ENCODE results near the gene ZNF142.

ZNF142 gene

DNA sequence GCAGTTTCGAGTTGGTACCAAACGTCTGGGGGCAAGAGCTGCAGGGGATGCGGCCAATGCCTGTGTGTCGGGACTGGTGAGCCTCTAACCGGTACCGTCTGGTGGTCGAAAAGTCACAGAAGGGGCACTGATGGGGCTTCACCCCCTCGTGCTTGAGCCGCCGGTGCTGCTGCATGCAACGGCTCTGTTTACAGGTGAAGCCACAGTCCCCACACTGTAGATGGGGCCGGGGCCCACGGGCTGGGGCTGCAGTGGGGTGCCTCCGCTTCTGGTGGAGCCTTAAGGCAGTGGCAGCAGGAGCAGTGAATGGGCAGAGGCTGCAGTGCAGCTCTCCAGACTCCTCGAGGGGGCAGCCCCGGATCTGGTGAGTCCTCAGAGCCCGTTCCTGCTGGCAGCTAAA, 16.6 kb downstream of the ZNF142 start:
- Histone ChIP-seq H3K27ac (ENCODE audit: extremely low read depth, low read depth, low read length) (no peak overlapping the region), H3K36me3 (ENCODE audit: control insufficient read depth in 2 of 2, insufficient read depth in 1 of 2, low read length in 2 of 2) (peaks cover 36 to 92% of the 10 kb centered on the region in 2 experiments), H3K4me1 (ENCODE audit: control insufficient read depth, insufficient read depth, low read length) (no peaks in the 10 kb centered on the region), H3K4me3 (ENCODE audit: low read depth, low read length) (no peak overlapping the region), H3K9me3 (ENCODE audit: control insufficient read depth, insufficient read depth, low read depth, low read length) (no peaks in the 10 kb centered on the region)
- ChIA-PET POLR2A (interaction anchor here (1.1 kb wide), 1 partner anchor 11 kb away, joined by 3 read pairs; no protein-coding TSS in a partner anchor), CTCF (no interaction called here)
- TF ChIP-seq HOXA7 (CRISPR knock-in tag; IDR thresholded peaks at IDR 0.05; ENCODE audit: borderline replicate concordance) (no peak), ZNF214 (tag by site-specific recombination; IDR thresholded peaks at IDR 0.05; ENCODE audit: borderline replicate concordance) (no peak), ZNF16 (tag by site-specific recombination; IDR thresholded peaks at IDR 0.05; ENCODE audit: low read depth) (no peak), ZBTB8A (tag by site-specific recombination; IDR thresholded peaks at IDR 0.05) (no peak), ZNF501 (tag by site-specific recombination; IDR thresholded peaks at IDR 0.05) (no peak), ZNF202 (tag by site-specific recombination; IDR thresholded peaks at IDR 0.05; ENCODE audit: borderline replicate concordance) (no peak), ZNF394 (tag by site-specific recombination; IDR thresholded peaks at IDR 0.05; ENCODE audit: borderline replicate concordance) (no peak), OSR2 (tag by site-specific recombination; IDR thresholded peaks at IDR 0.05) (no peak), ZNF555 (tag by site-specific recombination; conservative IDR thresholded peaks at IDR 0.05) (no peak), ZNF211 (tag by site-specific recombination; IDR thresholded peaks at IDR 0.05; ENCODE audit: low read depth) (no peak), ZNF175 (tag by site-specific recombination; IDR thresholded peaks at IDR 0.05) (no peak), ZFP41 (tag by site-specific recombination; IDR thresholded peaks at IDR 0.05; ENCODE audit: borderline replicate concordance) (no peak), YY1 (tag by site-specific recombination; IDR thresholded peaks at IDR 0.05) (no peak), ZNF146 (tag by site-specific recombination; IDR thresholded peaks at IDR 0.05) (no peak)
- TF ChIP-seq, protein P1, sequence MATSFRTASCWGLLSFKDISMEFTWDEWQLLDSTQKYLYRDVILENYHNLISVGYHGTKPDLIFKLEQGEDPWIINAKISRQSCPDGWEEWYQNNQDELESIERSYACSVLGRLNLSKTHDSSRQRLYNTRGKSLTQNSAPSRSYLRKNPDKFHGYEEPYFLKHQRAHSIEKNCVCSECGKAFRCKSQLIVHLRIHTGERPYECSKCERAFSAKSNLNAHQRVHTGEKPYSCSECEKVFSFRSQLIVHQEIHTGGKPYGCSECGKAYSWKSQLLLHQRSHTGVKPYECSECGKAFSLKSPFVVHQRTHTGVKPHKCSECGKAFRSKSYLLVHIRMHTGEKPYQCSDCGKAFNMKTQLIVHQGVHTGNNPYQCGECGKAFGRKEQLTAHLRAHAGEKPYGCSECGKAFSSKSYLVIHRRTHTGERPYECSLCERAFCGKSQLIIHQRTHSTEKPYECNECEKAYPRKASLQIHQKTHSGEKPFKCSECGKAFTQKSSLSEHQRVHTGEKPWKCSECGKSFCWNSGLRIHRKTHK (tag by site-specific recombination; IDR thresholded peaks at IDR 0.05): no peak
- TF ChIP-seq, protein P2, sequence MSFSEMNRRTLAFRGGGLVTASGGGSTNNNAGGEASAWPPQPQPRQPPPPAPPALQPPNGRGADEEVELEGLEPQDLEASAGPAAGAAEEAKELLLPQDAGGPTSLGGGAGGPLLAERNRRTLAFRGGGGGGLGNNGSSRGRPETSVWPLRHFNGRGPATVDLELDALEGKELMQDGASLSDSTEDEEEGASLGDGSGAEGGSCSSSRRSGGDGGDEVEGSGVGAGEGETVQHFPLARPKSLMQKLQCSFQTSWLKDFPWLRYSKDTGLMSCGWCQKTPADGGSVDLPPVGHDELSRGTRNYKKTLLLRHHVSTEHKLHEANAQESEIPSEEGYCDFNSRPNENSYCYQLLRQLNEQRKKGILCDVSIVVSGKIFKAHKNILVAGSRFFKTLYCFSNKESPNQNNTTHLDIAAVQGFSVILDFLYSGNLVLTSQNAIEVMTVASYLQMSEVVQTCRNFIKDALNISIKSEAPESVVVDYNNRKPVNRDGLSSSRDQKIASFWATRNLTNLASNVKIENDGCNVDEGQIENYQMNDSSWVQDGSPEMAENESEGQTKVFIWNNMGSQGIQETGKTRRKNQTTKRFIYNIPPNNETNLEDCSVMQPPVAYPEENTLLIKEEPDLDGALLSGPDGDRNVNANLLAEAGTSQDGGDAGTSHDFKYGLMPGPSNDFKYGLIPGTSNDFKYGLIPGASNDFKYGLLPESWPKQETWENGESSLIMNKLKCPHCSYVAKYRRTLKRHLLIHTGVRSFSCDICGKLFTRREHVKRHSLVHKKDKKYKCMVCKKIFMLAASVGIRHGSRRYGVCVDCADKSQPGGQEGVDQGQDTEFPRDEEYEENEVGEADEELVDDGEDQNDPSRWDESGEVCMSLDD (tag by site-specific recombination; IDR thresholded peaks at IDR 0.05): no peak
- TF ChIP-seq, protein P3, sequence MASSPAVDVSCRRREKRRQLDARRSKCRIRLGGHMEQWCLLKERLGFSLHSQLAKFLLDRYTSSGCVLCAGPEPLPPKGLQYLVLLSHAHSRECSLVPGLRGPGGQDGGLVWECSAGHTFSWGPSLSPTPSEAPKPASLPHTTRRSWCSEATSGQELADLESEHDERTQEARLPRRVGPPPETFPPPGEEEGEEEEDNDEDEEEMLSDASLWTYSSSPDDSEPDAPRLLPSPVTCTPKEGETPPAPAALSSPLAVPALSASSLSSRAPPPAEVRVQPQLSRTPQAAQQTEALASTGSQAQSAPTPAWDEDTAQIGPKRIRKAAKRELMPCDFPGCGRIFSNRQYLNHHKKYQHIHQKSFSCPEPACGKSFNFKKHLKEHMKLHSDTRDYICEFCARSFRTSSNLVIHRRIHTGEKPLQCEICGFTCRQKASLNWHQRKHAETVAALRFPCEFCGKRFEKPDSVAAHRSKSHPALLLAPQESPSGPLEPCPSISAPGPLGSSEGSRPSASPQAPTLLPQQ (tag by site-specific recombination; IDR thresholded peaks at IDR 0.05): no peak
- TF ChIP-seq, protein P4, sequence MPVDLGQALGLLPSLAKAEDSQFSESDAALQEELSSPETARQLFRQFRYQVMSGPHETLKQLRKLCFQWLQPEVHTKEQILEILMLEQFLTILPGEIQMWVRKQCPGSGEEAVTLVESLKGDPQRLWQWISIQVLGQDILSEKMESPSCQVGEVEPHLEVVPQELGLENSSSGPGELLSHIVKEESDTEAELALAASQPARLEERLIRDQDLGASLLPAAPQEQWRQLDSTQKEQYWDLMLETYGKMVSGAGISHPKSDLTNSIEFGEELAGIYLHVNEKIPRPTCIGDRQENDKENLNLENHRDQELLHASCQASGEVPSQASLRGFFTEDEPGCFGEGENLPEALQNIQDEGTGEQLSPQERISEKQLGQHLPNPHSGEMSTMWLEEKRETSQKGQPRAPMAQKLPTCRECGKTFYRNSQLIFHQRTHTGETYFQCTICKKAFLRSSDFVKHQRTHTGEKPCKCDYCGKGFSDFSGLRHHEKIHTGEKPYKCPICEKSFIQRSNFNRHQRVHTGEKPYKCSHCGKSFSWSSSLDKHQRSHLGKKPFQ (tag by site-specific recombination; IDR thresholded peaks at IDR 0.05): no peak

DNA sequence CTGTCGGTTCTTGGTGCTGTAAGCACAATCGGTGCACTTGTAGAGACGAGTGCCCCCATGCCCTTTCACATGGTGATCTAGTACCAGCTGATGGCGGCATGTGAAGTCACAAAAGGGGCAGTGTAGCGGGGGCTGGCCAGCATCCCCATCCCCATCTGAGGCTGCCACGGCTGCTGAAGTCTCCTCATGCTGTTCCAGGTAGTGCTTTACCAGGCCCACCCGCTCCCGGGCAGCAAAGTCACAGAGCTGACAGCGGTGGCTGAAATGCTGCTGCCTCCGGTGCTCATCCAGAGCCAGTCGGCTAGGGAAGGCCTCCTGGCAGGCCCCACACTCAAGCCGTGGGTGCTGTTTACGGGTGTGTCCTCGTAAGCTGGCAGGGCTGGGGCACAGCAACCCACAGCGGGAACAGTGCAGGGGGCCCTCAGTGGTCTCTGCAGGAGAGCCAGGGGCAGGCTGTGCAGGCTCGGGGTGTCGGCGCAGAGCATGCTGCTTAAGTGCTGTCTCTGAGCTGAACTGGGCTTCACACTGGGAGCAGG, 17.2 kb downstream of the ZNF142 start:
- POLR2A ChIA-PET: interaction anchor here (1.1 kb wide), 1 partner anchor 11 kb away, joined by 3 read pairs; no protein-coding TSS in a partner anchor
- CTCF ChIA-PET: no interaction called here
- Histone ChIP-seq H3K27ac (ENCODE audit: extremely low read depth, low read depth, low read length) (no peak overlapping the region), H3K9me3 (ENCODE audit: control insufficient read depth, insufficient read depth, low read depth, low read length) (no peaks in the 10 kb centered on the region), H3K36me3 (ENCODE audit: control insufficient read depth in 2 of 2, insufficient read depth in 1 of 2, low read length in 2 of 2) (peaks cover 36 to 92% of the 10 kb centered on the region in 2 experiments), H3K4me3 (ENCODE audit: low read depth, low read length) (no peak overlapping the region), H3K4me1 (ENCODE audit: control insufficient read depth, insufficient read depth, low read length) (no peaks in the 10 kb centered on the region)
- TF ChIP-seq ZNF354C (tag by site-specific recombination; IDR thresholded peaks at IDR 0.05; ENCODE audit: borderline replicate concordance, low read depth) (no peak), ZNF837 (tag by site-specific recombination; IDR thresholded peaks at IDR 0.05) (no peak), GLIS1 (tag by site-specific recombination; IDR thresholded peaks at IDR 0.05) (peak; percentile 17; the same call in 1 of the 2 replicates), ZNF37A (tag by site-specific recombination; IDR thresholded peaks at IDR 0.05) (no peak), ZEB2 (tag by site-specific recombination; IDR thresholded peaks at IDR 0.05) (no peak)
- TF ChIP-seq, protein P5, sequence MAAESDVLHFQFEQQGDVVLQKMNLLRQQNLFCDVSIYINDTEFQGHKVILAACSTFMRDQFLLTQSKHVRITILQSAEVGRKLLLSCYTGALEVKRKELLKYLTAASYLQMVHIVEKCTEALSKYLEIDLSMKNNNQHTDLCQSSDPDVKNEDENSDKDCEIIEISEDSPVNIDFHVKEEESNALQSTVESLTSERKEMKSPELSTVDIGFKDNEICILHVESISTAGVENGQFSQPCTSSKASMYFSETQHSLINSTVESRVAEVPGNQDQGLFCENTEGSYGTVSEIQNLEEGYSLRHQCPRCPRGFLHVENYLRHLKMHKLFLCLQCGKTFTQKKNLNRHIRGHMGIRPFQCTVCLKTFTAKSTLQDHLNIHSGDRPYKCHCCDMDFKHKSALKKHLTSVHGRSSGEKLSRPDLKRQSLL (tag by site-specific recombination; IDR thresholded peaks at IDR 0.05): no peak
- TF ChIP-seq, protein P6, sequence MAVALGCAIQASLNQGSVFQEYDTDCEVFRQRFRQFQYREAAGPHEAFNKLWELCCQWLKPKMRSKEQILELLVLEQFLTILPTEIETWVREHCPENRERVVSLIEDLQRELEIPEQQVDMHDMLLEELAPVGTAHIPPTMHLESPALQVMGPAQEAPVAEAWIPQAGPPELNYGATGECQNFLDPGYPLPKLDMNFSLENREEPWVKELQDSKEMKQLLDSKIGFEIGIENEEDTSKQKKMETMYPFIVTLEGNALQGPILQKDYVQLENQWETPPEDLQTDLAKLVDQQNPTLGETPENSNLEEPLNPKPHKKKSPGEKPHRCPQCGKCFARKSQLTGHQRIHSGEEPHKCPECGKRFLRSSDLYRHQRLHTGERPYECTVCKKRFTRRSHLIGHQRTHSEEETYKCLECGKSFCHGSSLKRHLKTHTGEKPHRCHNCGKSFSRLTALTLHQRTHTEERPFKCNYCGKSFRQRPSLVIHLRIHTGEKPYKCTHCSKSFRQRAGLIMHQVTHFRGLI (tag by site-specific recombination; IDR thresholded peaks at IDR 0.05): no peak
